B cell (primary cell): ENCODE data around the gene SENP1. TPM values are rescaled to one million over a fixed set of nuclear protein-coding genes. Genes with fewer than 3 reads are reported as not detected.

Experiments
- ATAC-seq: fragments of 200-7000 bp; cut with Tn5 transposase; one replicate; pipeline ENCODE4 v1.10.0; 2021; ENCODE audit warnings: low read depth, mild to moderate bottlenecking, moderate number of reproducible peaks, moderate library complexity
- CTCF ChIA-PET: fragments of 350-600 bp; sonication (Branson Sonifier 250); formaldehyde crosslinking; loops from one replicate; lab custom pipeline; 2021; ENCODE audit warnings: antibody characterized with exemption, inconsistent platforms; lab: Charles Lee
- POLR2A ChIA-PET: fragments of 350-600 bp; sonication (Branson Sonifier 250); formaldehyde crosslinking; loops from one replicate; lab custom pipeline; 2021; ENCODE audit warnings: antibody characterized with exemption; lab: Charles Lee
- DNase-seq: peaks from one replicate; pipeline ENCODE4 v3.0.0; 2013
- H2AFZ ChIP-seq: 2 replicates; pipeline ENCODE4 v1.6.1; 2012; ENCODE audit warnings: mild to moderate bottlenecking, low read depth, low read length; ENCODE audit not compliant: insufficient read depth, poor library complexity, severe bottlenecking
- H3K27ac ChIP-seq, 2 donors: 1 replicate in 1 of 2; 2 replicates in 1 of 2; pipeline ENCODE4 v1.5.1; 2012 to 2013; ENCODE audit warnings: low read length in 2 of 2, mild to moderate bottlenecking in 2 of 2, moderate library complexity in 1 of 2
- H3K27me3 ChIP-seq, 4 experiments: fragments of 200-600 bp in 1 of 4; sonication (generic) in 1 of 4; replicated peaks in 1 of 4; 1 replicate in 2 of 4; 2 replicates in 2 of 4; pipeline versions ENCODE4 v1.6.1 to v1.7.0; 2013 to 2016; ENCODE audit warnings: low read length in 3 of 4, mild to moderate bottlenecking in 2 of 4, mixed read lengths in 1 of 4, moderate library complexity in 1 of 4; ENCODE audit not compliant: insufficient read depth in 4 of 4, control insufficient read depth in 3 of 4; ENCODE audit errors: control extremely low read depth in 1 of 4
- H3K36me3 ChIP-seq, 2 experiments: replicated peaks in 1 of 2; 1 replicate in 1 of 2; 2 replicates in 1 of 2; pipeline versions ENCODE4 v1.6.1 to v1.7.1; 2013; ENCODE audit warnings: low read length in 1 of 2; ENCODE audit not compliant: insufficient read depth in 2 of 2, control insufficient read depth in 1 of 2; ENCODE audit errors: control extremely low read depth in 1 of 2, extremely low read depth in 1 of 2
- H3K4me1 ChIP-seq, 2 donors: fragments of 200-600 bp in 1 of 2; sonication (generic) in 1 of 2; 1 replicate in 1 of 2; 2 replicates in 1 of 2; pipeline versions ENCODE4 v1.5.1 to v1.6.1; 2013 to 2017; ENCODE audit warnings: low read length in 2 of 2; ENCODE audit not compliant: control insufficient read depth in 2 of 2, insufficient read depth in 2 of 2
- H3K4me2 ChIP-seq: replicated peaks from 2 replicates; pipeline ENCODE3; 2012; ENCODE audit warnings: mild to moderate bottlenecking, low read depth, low read length; ENCODE audit not compliant: poor library complexity, severe bottlenecking
- H3K4me3 ChIP-seq, 5 experiments: fragments of 200-600 bp in 1 of 5; sonication (generic) in 1 of 5; 1 replicate in 3 of 5; 2 replicates in 2 of 5; pipeline versions ENCODE4 v1.5.1 to v1.7.0; 2011 to 2016; ENCODE audit warnings: low read length in 4 of 5, mild to moderate bottlenecking in 4 of 5, low read depth in 2 of 5, control low read depth in 1 of 5, moderate library complexity in 1 of 5; ENCODE audit not compliant: insufficient read depth in 1 of 5; ENCODE audit errors: control extremely low read depth in 1 of 5, extremely low read depth in 1 of 5
- H3K79me2 ChIP-seq: fragments of 200-600 bp; sonication (generic); one replicate; pipeline ENCODE4 v1.6.0; 2016; ENCODE audit warnings: low read length; ENCODE audit not compliant: control insufficient read depth, insufficient read depth
- H3K9ac ChIP-seq: fragments of 200-600 bp; sonication (generic); 2 replicates; pipeline ENCODE4 v1.6.1; 2017; ENCODE audit warnings: mild to moderate bottlenecking, low read length, moderate library complexity
- H3K9me3 ChIP-seq, 3 donors: one replicate each; pipeline versions ENCODE4 v1.6.1 to v1.7.1; 2013; ENCODE audit warnings: low read length in 2 of 3; ENCODE audit not compliant: control insufficient read depth in 2 of 3, insufficient read depth in 1 of 3; ENCODE audit errors: control extremely low read depth in 1 of 3
- H4K20me1 ChIP-seq: 2 replicates; pipeline ENCODE4 v1.6.0; 2012; ENCODE audit warnings: mild to moderate bottlenecking, low read length; ENCODE audit not compliant: insufficient read depth, control insufficient read depth, poor library complexity, severe bottlenecking
- H3K27ac Mint-ChIP-seq: one replicate; pipeline ENCODE4 v1.8.0; 2021; ENCODE audit warnings: mixed read lengths
- H3K27me3 Mint-ChIP-seq: one replicate; pipeline ENCODE4 v1.8.0; 2021; ENCODE audit warnings: mixed read lengths
- H3K4me1 Mint-ChIP-seq: one replicate; pipeline ENCODE4 v1.8.0; 2021; ENCODE audit warnings: mixed read lengths
- H3K4me3 Mint-ChIP-seq: one replicate; pipeline ENCODE4 v1.8.0; 2021; ENCODE audit warnings: mixed read lengths
- H3K9me3 Mint-ChIP-seq: one replicate; pipeline ENCODE4 v1.8.0; 2022; ENCODE audit warnings: mixed read lengths; ENCODE audit not compliant: insufficient read depth
- CTCF ChIP-seq: fragments of 200-600 bp; IDR thresholded peaks from one replicate; pipeline ENCODE4 v1.8.0; 2022; ENCODE audit warnings: antibody characterized with exemption, mild to moderate bottlenecking
- EZH2 ChIP-seq: IDR thresholded peaks from 2 replicates; pipeline ENCODE4 v1.6.1; 2012; ENCODE audit warnings: borderline replicate concordance, low read depth, mild to moderate bottlenecking, moderate library complexity, low read length; ENCODE audit not compliant: insufficient read depth, poor library complexity, severe bottlenecking
- WGBS: methylation state at CpG from one replicate; pipeline ENCODE4 v1.1.5; 2013; ENCODE audit warnings: missing lambda C conversion rate; ENCODE audit not compliant: insufficient coverage; 5-methylcytosine and 5-hydroxymethylcytosine counted together
- intact Hi-C: fragments of 100-400 bp; cut with micrococcal nuclease; formaldehyde crosslinking; loops from one replicate; pipeline ENCODE4 v1.10.0; 2022
- polyA plus RNA-seq: library from polyadenylated mRNA; depleted of rRNA; stranded (reverse); fragments of >200 nt; gene quantifications from 2 replicates; pipeline ENCODE4 v1.2.3, GENCODE V29; 2012
- total RNA-seq, 2 donors: library from RNA; stranded (reverse); fragments of 120-200 nt in 1 of 2; gene quantifications; 1 replicate in 1 of 2; 2 replicates in 1 of 2; pipeline versions ENCODE4 v1.2.3 to v1.2.4, GENCODE V29; 2013 to 2022

Gene SENP1
- total and polyA plus RNA-seq, 2 donors (not counting 1 experiment from before 2014, with no cell fraction given) = 7.3 to 44.8 TPM

GRCh38 chr12:48017921-48018617 lies 87.8 kb downstream of the SENP1 start:
- no peak for TF ChIP-seq CTCF
- TF ChIP-seq EZH2 = no peak

GRCh38 chr12:48017496-48017895 lies 88.4 kb downstream of the SENP1 start:
- Histone ChIP-seq H3K4me3 (no peak overlapping the region), H3K27me3 (peaks cover 0 to 12% (median 3%) of the 10 kb centered on the region in 4 experiments), H3K27ac (no peak overlapping the region), H3K4me2 (no peak overlapping the region), H3K36me3 (no peaks in the 10 kb centered on the region), H4K20me1 (no peaks in the 10 kb centered on the region), H3K79me2 (no peaks in the 10 kb centered on the region), H3K9ac (no peak overlapping the region), H3K4me1 (no peaks in the 10 kb centered on the region), H2AFZ (no peak overlapping the region), H3K9me3 (no peaks in the 10 kb centered on the region)
- Mint-ChIP-seq H3K4me1 (no peaks in the 10 kb centered on the region), H3K27me3 (peaks cover 46% of the 10 kb centered on the region), H3K9me3 (no peaks in the 10 kb centered on the region), H3K27ac (no peak overlapping the region), H3K4me3 (no peak overlapping the region)
- ATAC-seq (no peak), DNase-seq (no peak)
- ChIA-PET POLR2A (no interaction called here), CTCF (no interaction called here)
- WGBS = 96% methylated on average over 4 of the region's 5 CpGs
- intact Hi-C loops = no loop called here
- TF ChIP-seq EZH2 (no peak), CTCF (no peak)

More at GRCh38 chr12:48017921-48018617, 87.8 kb downstream of the SENP1 start:
- Histone ChIP-seq H3K9ac (no peak overlapping the region), H2AFZ (no peak overlapping the region), H3K36me3 (no peaks in the 10 kb centered on the region), H3K27me3 (peaks cover 0 to 12% (median 3%) of the 10 kb centered on the region in 4 experiments), H3K4me3 (no peak overlapping the region), H4K20me1 (no peaks in the 10 kb centered on the region), H3K27ac (no peak overlapping the region), H3K9me3 (no peaks in the 10 kb centered on the region), H3K4me2 (no peak overlapping the region), H3K79me2 (no peaks in the 10 kb centered on the region), H3K4me1 (no peaks in the 10 kb centered on the region)
- Mint-ChIP-seq H3K4me1 (no peaks in the 10 kb centered on the region), H3K27me3 (peaks cover 42% of the 10 kb centered on the region), H3K4me3 (no peak overlapping the region), H3K27ac (no peak overlapping the region), H3K9me3 (no peaks in the 10 kb centered on the region)
- no peak for ATAC-seq
- ChIA-PET CTCF (no interaction called here), POLR2A (no interaction called here)
- no peak for DNase-seq
- intact Hi-C loops = no loop called here
- WGBS = 88% methylated on average over 4 of the region's 4 CpGs
